Astrocyte (in vitro differentiated cells and primary cell): Measurements from ENCODE around the gene GPRASP2. TPM values are rescaled to one million over a fixed set of nuclear protein-coding genes. Genes with fewer than 3 reads are reported as not detected.

ENCODE experiments used
- DNase-seq: peaks from one replicate; pipeline ENCODE4 v3.0.0-alpha.2; 2010; ENCODE audit warnings: low read depth
- FAIRE-seq: peaks from 2 replicates; lab custom pipeline; 2011; peaks lifted over from hg19 to GRCh38; lab: Jason Lieb, UNC
- H2AFZ ChIP-seq: 2 replicates; pipeline ENCODE4 v1.6.0; 2012; ENCODE audit warnings: low read depth, low read length, inconsistent platforms
- H3K27ac ChIP-seq: 2 replicates; pipeline ENCODE4 v1.5.1; 2011; ENCODE audit warnings: low read depth, low read length, inconsistent platforms
- H3K27me3 ChIP-seq: 2 replicates; pipeline ENCODE4 v1.6.0; 2011; ENCODE audit warnings: low read length, inconsistent platforms; ENCODE audit not compliant: insufficient read depth
- H3K36me3 ChIP-seq: 2 replicates; pipeline ENCODE4 v1.5.1; 2011; ENCODE audit warnings: low read length, inconsistent platforms; ENCODE audit not compliant: insufficient read depth
- H3K4me1 ChIP-seq: 2 replicates; pipeline ENCODE4 v1.5.1; 2011; ENCODE audit warnings: low read length, inconsistent platforms; ENCODE audit not compliant: insufficient read depth
- H3K4me2 ChIP-seq: 2 replicates; pipeline ENCODE4 v1.6.0; 2012; ENCODE audit warnings: low read length, inconsistent platforms
- H3K4me3 ChIP-seq: 2 replicates; pipeline ENCODE4 v1.5.1; 2011; ENCODE audit warnings: low read depth, mild to moderate bottlenecking, low read length, inconsistent platforms; ENCODE audit not compliant: insufficient read depth
- H3K79me2 ChIP-seq: 2 replicates; pipeline ENCODE4 v1.6.0; 2012; ENCODE audit warnings: mild to moderate bottlenecking, low read length, inconsistent platforms; ENCODE audit not compliant: insufficient read depth
- H3K9ac ChIP-seq: 2 replicates; pipeline ENCODE4 v1.6.0; 2012; ENCODE audit warnings: mild to moderate bottlenecking, low read length, inconsistent platforms
- H3K9me3 ChIP-seq: 2 replicates; pipeline ENCODE4 v1.5.1; 2012; ENCODE audit warnings: low read depth, mild to moderate bottlenecking, low read length, inconsistent platforms; ENCODE audit not compliant: insufficient read depth
- H4K20me1 ChIP-seq: 2 replicates; pipeline ENCODE4 v1.6.0; 2012; ENCODE audit warnings: low read length, inconsistent platforms; ENCODE audit not compliant: insufficient read depth
- H3K27ac Mint-ChIP-seq: one replicate; pipeline ENCODE4 v1.8.0; 2021; ENCODE audit warnings: mild to moderate bottlenecking, mixed read lengths; ENCODE audit not compliant: unreplicated experiment
- H3K27me3 Mint-ChIP-seq: one replicate; pipeline ENCODE4 v1.8.0; 2021; ENCODE audit warnings: low read depth, mixed read lengths; ENCODE audit not compliant: unreplicated experiment
- H3K36me3 Mint-ChIP-seq: one replicate; pipeline ENCODE4 v1.8.0; 2021; ENCODE audit warnings: low read depth, mixed read lengths; ENCODE audit not compliant: unreplicated experiment
- H3K4me1 Mint-ChIP-seq: one replicate; pipeline ENCODE4 v1.8.0; 2021; ENCODE audit warnings: low read depth, mixed read lengths; ENCODE audit not compliant: unreplicated experiment
- H3K4me3 Mint-ChIP-seq: one replicate; pipeline ENCODE4 v1.8.0; 2021; ENCODE audit warnings: mild to moderate bottlenecking, moderate library complexity, mixed read lengths; ENCODE audit not compliant: unreplicated experiment
- H3K9me3 Mint-ChIP-seq: one replicate; pipeline ENCODE4 v1.8.0; 2021; ENCODE audit warnings: mild to moderate bottlenecking, mixed read lengths; ENCODE audit not compliant: unreplicated experiment
- CTCF ChIP-seq: IDR thresholded peaks from 2 replicates; pipeline ENCODE4 v1.5.1; 2011; ENCODE audit warnings: low read depth, mild to moderate bottlenecking, inconsistent platforms, low read length, moderate library complexity; ENCODE audit not compliant: insufficient read depth
- EZH2 ChIP-seq: IDR thresholded peaks from 2 replicates; pipeline ENCODE4 v1.6.1; 2012; ENCODE audit warnings: mild to moderate bottlenecking, low read length, inconsistent platforms; ENCODE audit not compliant: insufficient read depth
- total RNA-seq: library from RNA; stranded (reverse); gene quantifications from 2 replicates; pipeline ENCODE4 v1.2.1, GENCODE V29; 2021

Gene GPRASP2
- total RNA-seq, 1 donor from 2014 or later, result 10.1 TPM

GRCh38 chrX:102727761-102728160 is 15.5 kb downstream of the GPRASP2 start:
- Histone ChIP-seq H3K9ac (no peak overlapping the region), H3K79me2 (no peaks in the 10 kb centered on the region), H3K4me1 (no peaks in the 10 kb centered on the region), H3K27ac (no peak overlapping the region), H3K27me3 (no peaks in the 10 kb centered on the region), H3K36me3 (no peaks in the 10 kb centered on the region), H3K4me2 (no peak overlapping the region), H3K4me3 (no peak overlapping the region), H4K20me1 (no peaks in the 10 kb centered on the region), H3K9me3 (no peaks in the 10 kb centered on the region), H2AFZ (no peak overlapping the region)
- H3K4me3 Mint-ChIP-seq, result no peak overlapping the region
- no peak overlapping the region for H3K27ac Mint-ChIP-seq
- H3K9me3 Mint-ChIP-seq, result peaks cover 1% of the 10 kb centered on the region
- H3K4me1 Mint-ChIP-seq, result peaks cover 9% of the 10 kb centered on the region
- TF ChIP-seq CTCF, result no peak
- TF ChIP-seq EZH2, result no peak
- no peaks in the 10 kb centered on the region for H3K27me3 Mint-ChIP-seq
- H3K36me3 Mint-ChIP-seq, result no peaks in the 10 kb centered on the region
- DNase-seq (no peak), FAIRE-seq (no peak)

- no peak overlapping the region for H3K4me2 ChIP-seq
- H3K9ac ChIP-seq, result no peak overlapping the region
- Mint-ChIP-seq H3K27ac (no peak overlapping the region), H3K9me3 (peaks cover 1% of the 10 kb centered on the region), H3K27me3 (no peaks in the 10 kb centered on the region), H3K4me3 (no peak overlapping the region), H3K36me3 (no peaks in the 10 kb centered on the region), H3K4me1 (peaks cover 7% of the 10 kb centered on the region)
- H3K4me3 ChIP-seq, result no peak overlapping the region
- H2AFZ ChIP-seq, result no peak overlapping the region
- H3K79me2 ChIP-seq, result no peaks in the 10 kb centered on the region
- H4K20me1 ChIP-seq, result no peaks in the 10 kb centered on the region
- no peak overlapping the region for H3K27ac ChIP-seq
- H3K27me3 ChIP-seq, result no peaks in the 10 kb centered on the region
- H3K4me1 ChIP-seq, result no peaks in the 10 kb centered on the region
- FAIRE-seq (no peak), DNase-seq (no peak)
- no peaks in the 10 kb centered on the region for H3K36me3 ChIP-seq
- TF ChIP-seq CTCF, result no peak
- no peak for TF ChIP-seq EZH2
- H3K9me3 ChIP-seq, result no peaks in the 10 kb centered on the region
Observed at GRCh38 chrX:102728646-102729045, 16.4 kb downstream of the GPRASP2 start.

- Histone ChIP-seq H2AFZ (no peak overlapping the region), H3K79me2 (no peaks in the 10 kb centered on the region), H3K9ac (no peak overlapping the region), H3K9me3 (no peaks in the 10 kb centered on the region), H3K27me3 (no peaks in the 10 kb centered on the region), H3K27ac (no peak overlapping the region), H3K36me3 (no peaks in the 10 kb centered on the region), H3K4me3 (no peak overlapping the region), H4K20me1 (no peaks in the 10 kb centered on the region), H3K4me2 (peak overlapping the region; percentile 15), H3K4me1 (no peaks in the 10 kb centered on the region)
- peak; percentile 26 for FAIRE-seq
- Mint-ChIP-seq H3K4me1 (peaks cover 13% of the 10 kb centered on the region), H3K4me3 (no peak overlapping the region), H3K36me3 (no peaks in the 10 kb centered on the region), H3K9me3 (no peaks in the 10 kb centered on the region), H3K27ac (no peak overlapping the region), H3K27me3 (no peaks in the 10 kb centered on the region)
- no peak for DNase-seq
- no peak for TF ChIP-seq EZH2
- TF ChIP-seq CTCF, result no peak
Observed at GRCh38 chrX:102739657-102740056, 27.4 kb downstream of the GPRASP2 start.
